ACC112 (cell line): ENCODE data around the gene PPM1A.

Experiments
- H2AFZ ChIP-seq: fragments of 200-600 bp; sonication (generic); one replicate; pipeline ENCODE4 v1.6.0; 2017; ENCODE audit warnings: antibody characterized with exemption, low read length; ENCODE audit not compliant: unreplicated experiment
- H3K27ac ChIP-seq: fragments of 200-600 bp; sonication (generic); 2 replicates; pipeline ENCODE4 v1.5.1; 2014; ENCODE audit warnings: low read depth, mild to moderate bottlenecking, antibody characterized with exemption, low read length, moderate library complexity
- H3K27me3 ChIP-seq: fragments of 200-600 bp; sonication (generic); 2 replicates; pipeline ENCODE4 v1.6.1; 2014; ENCODE audit warnings: mild to moderate bottlenecking, antibody characterized with exemption, low read length, moderate library complexity, mixed read lengths; ENCODE audit not compliant: insufficient read depth
- H3K36me3 ChIP-seq: fragments of 200-600 bp; sonication (generic); 2 replicates; pipeline ENCODE4 v1.6.1; 2016; ENCODE audit warnings: mild to moderate bottlenecking, antibody characterized with exemption, low read length, moderate library complexity, mixed read lengths; ENCODE audit not compliant: insufficient read depth
- H3K4me1 ChIP-seq: fragments of 200-600 bp; sonication (generic); one replicate; pipeline ENCODE4 v1.6.1; 2016; ENCODE audit warnings: low read length, mixed read lengths; ENCODE audit not compliant: insufficient read depth, unreplicated experiment, control insufficient read depth
- H3K4me3 ChIP-seq: fragments of 200-600 bp; sonication (generic); 2 replicates; pipeline ENCODE4 v1.5.1; 2014; ENCODE audit warnings: mild to moderate bottlenecking, low read depth, low read length
- H3K79me2 ChIP-seq: fragments of 200-600 bp; sonication (generic); one replicate; pipeline ENCODE4 v1.6.0; 2016; ENCODE audit warnings: low read length; ENCODE audit not compliant: control insufficient read depth, unreplicated experiment, insufficient read depth

The PPM1A gene

GRCh38 chr14:60266021-60266937 lies 17.3 kb downstream of the PPM1A start:
- Histone ChIP-seq H3K27ac (no peak overlapping the region), H3K36me3 (no peaks in the 10 kb centered on the region; the same call in 1 of the 2 replicates)

GRCh38 chr14:60272177-60272576 lies 23.2 kb downstream of the PPM1A start:
- no peak overlapping the region for H3K4me3 ChIP-seq
- H3K4me1 ChIP-seq = peaks cover 11% of the 10 kb centered on the region
- H3K27ac ChIP-seq = no peak overlapping the region
- H3K36me3 ChIP-seq = no peaks in the 10 kb centered on the region
- H3K79me2 ChIP-seq = peaks cover 49% of the 10 kb centered on the region
- H3K27me3 ChIP-seq = no peaks in the 10 kb centered on the region
- no peak overlapping the region for H2AFZ ChIP-seq

More at GRCh38 chr14:60266021-60266937, 17.3 kb downstream of the PPM1A start:
- Histone ChIP-seq H3K4me1 (no peaks in the 10 kb centered on the region), H3K4me3 (no peak overlapping the region), H2AFZ (no peak overlapping the region), H3K79me2 (peaks cover 30% of the 10 kb centered on the region), H3K27me3 (no peaks in the 10 kb centered on the region)

- Histone ChIP-seq H3K79me2 (peaks cover 57% of the 10 kb centered on the region), H3K27me3 (no peaks in the 10 kb centered on the region), H3K4me3 (no peak overlapping the region), H3K36me3 (no peaks in the 10 kb centered on the region), H2AFZ (no peak overlapping the region), H3K4me1 (peaks cover 11% of the 10 kb centered on the region), H3K27ac (no peak overlapping the region)
Observed at GRCh38 chr14:60273956-60274355, 24.9 kb downstream of the PPM1A start.

DNA sequence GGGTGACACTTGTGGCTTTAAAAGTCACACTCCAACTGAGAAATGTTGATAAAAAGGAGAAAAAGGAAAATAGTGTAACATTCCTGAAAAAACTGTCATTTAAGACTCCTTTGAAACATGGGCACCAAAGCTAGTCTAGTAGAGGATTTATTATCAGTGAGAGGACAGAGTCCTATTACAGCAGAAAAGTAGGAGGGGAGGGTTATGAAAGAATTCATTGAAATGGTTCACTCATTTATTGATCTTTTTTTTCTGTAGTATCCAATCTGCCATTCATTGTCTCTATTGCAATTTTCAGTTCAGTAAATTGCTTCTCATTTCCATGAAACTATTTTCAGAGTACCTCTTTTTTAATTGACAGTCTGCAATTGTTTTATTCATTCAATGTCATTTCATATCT lies 25.4 kb downstream of the PPM1A start:
- no peak overlapping the region for H3K27ac ChIP-seq
- no peaks in the 10 kb centered on the region for H3K36me3 ChIP-seq
- no peaks in the 10 kb centered on the region for H3K27me3 ChIP-seq
- H3K4me3 ChIP-seq = no peak overlapping the region
- peaks cover 57% of the 10 kb centered on the region for H3K79me2 ChIP-seq
- H3K4me1 ChIP-seq = peaks cover 11% of the 10 kb centered on the region
- H2AFZ ChIP-seq = no peak overlapping the region

GRCh38 chr14:60275932-60276331 lies 26.9 kb downstream of the PPM1A start:
- H3K36me3 ChIP-seq = no peaks in the 10 kb centered on the region
- H3K4me1 ChIP-seq = peaks cover 11% of the 10 kb centered on the region
- H3K79me2 ChIP-seq = peaks cover 63% of the 10 kb centered on the region
- H3K4me3 ChIP-seq = no peak overlapping the region
- H2AFZ ChIP-seq = no peak overlapping the region
- H3K27ac ChIP-seq = no peak overlapping the region
- H3K27me3 ChIP-seq = no peaks in the 10 kb centered on the region

DNA sequence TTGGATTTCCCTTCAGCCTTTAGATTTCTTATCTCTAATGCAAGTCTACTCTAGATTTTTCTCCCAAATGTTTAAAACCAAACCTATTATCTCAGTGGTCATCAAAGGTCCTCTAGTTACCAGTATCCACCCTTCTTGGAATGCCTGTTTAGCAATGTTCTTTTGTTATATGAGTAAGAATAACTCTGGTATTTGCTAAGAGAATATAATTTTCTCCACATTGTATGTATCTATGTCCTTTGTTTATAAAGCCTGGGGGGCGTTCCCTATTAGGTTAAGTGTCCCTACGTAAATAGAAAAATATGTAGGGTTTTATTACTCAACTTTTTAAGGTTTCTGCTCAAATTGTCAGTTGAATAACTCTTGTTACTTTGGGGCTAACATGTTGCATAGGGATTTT lies 27.3 kb downstream of the PPM1A start:
- H3K4me1 ChIP-seq = peaks cover 11% of the 10 kb centered on the region
- no peak overlapping the region for H3K27ac ChIP-seq
- no peak overlapping the region for H3K4me3 ChIP-seq
- peaks cover 63% of the 10 kb centered on the region for H3K79me2 ChIP-seq
- H3K36me3 ChIP-seq = no peaks in the 10 kb centered on the region
- no peak overlapping the region for H2AFZ ChIP-seq
- no peaks in the 10 kb centered on the region for H3K27me3 ChIP-seq

DNA sequence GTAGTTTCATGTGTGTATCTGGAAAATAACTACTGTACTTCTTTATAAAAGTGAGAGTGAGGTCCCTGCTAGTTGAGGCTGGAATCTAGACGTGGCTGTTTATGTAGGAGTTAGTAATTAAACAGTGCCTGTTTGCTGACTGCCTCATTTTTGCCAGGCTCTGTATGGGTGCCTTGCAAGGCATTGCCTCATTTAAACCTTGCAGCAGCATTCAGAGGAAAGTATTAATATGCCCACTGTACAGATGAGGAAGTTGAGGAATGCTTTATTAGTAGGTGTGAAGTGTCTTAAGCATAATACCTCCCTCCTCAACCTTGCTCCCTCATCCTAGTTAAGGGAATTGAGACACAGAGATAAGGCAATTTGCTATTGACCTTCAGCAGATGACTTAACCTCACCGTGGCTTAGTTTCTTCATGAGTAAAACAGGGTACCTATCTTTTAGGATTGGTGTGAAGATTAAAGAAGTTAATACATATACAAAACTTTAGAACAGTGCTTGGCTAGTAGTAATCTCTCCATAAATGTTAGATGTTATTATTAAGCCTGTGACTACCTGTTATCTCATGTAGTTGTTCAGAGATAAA lies 28.7 kb downstream of the PPM1A start:
- H3K79me2 ChIP-seq = peaks cover 55% of the 10 kb centered on the region
- no peak overlapping the region for H3K27ac ChIP-seq
- H3K4me3 ChIP-seq = no peak overlapping the region
- H2AFZ ChIP-seq = no peak overlapping the region
- peaks cover 11% of the 10 kb centered on the region for H3K4me1 ChIP-seq
- no peaks in the 10 kb centered on the region for H3K27me3 ChIP-seq
- peaks cover 4% of the 10 kb centered on the region; the same call in 1 of the 2 replicates for H3K36me3 ChIP-seq

DNA sequence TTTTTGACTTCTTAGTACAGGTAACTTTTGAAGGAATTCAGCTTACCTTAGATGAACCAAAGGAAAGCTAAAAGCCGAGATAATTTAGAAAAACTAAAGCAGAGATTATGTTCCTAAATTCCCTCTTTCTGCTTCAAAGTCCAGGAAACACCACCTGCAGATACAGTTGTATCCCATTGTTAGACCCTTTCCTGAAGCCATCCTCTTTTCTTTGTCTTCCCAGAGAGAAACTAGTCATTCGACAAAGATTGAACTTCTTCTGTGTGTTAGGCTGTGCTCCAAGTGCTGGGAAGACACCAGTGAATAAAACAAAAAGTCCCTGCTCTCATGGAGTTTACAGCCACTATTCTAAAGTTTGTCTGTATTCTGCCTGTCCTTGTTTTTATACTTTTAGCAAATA lies 29.3 kb downstream of the PPM1A start:
- no peaks in the 10 kb centered on the region for H3K27me3 ChIP-seq
- no peak overlapping the region for H3K27ac ChIP-seq
- H3K4me1 ChIP-seq = peaks cover 11% of the 10 kb centered on the region

DNA sequence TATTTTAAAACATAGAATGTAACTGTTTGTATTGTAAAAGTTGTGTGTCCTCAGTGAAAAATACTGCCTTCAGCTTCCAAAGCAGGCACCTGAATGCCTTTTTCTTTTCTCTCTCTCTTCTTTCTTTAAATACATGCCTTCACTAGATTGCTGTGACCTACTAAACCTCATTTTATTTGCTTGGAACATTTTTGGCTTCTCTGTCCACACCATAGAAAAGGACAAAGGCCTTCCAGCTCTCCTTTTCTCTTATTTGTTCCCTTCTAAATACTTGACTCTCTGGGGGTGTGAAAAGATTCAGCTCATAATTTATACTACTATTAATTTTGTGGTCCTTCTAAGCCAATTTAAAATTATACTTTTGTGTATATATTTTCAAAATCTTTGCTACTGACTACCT lies 38.4 kb downstream of the PPM1A start:
- Histone ChIP-seq H3K27me3 (no peaks in the 10 kb centered on the region), H2AFZ (no peak overlapping the region), H3K4me3 (no peak overlapping the region), H3K36me3 (peaks cover 26% of the 10 kb centered on the region), H3K79me2 (no peaks in the 10 kb centered on the region), H3K4me1 (no peaks in the 10 kb centered on the region), H3K27ac (no peak overlapping the region)

More for the DNA sequence above, 29.3 kb downstream of the PPM1A start:
- no peak overlapping the region for H3K4me3 ChIP-seq
- H3K36me3 ChIP-seq = peaks cover 8% of the 10 kb centered on the region
- no peak overlapping the region for H2AFZ ChIP-seq
- H3K79me2 ChIP-seq = peaks cover 49% of the 10 kb centered on the region

DNA sequence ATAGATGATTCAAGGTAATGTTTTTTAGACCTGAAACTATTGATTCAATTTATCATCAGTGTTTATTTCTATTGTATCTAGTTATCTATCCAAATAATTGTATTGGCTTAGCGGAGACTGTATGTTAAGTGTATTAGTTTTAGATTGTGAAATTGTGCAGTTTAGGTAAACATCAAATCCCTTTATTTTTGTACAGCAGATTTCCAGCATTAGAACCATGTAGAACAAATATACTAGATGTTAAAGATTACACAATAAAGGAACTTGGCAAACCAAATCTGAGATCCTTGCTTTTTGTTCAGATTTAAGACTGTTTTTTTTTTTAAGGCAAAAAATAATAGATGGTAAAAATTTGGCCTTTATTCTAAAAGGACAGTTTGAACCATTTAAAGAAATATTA lies 39.3 kb downstream of the PPM1A start:
- Histone ChIP-seq H3K4me3 (no peak overlapping the region), H3K4me1 (no peaks in the 10 kb centered on the region), H3K79me2 (no peaks in the 10 kb centered on the region), H2AFZ (no peak overlapping the region), H3K27ac (no peak overlapping the region), H3K36me3 (peaks cover 25% of the 10 kb centered on the region), H3K27me3 (no peaks in the 10 kb centered on the region)
